CD4-positive, CD25-positive, alpha-beta regulatory T cell (primary cell): ENCODE data around the gene VENTX. TPM values are rescaled to one million over a fixed set of nuclear protein-coding genes. Genes with fewer than 3 reads are reported as not detected.

Experiments used
- ATAC-seq, 2 donors: fragments of 150-1000 bp; cut with Tn5 transposase; one replicate each; pipeline ENCODE4 v1.10.0; 2021; ENCODE audit warnings: low read depth in 2 of 2, moderate number of reproducible peaks in 2 of 2, moderate library complexity in 1 of 2
- DNase-seq, 3 donors: peaks; one replicate each; pipeline versions ENCODE4 v3.0.0 to v3.0.0-alpha.2; 2012 to 2022; ENCODE audit warnings: mixed read lengths in 1 of 3
- H3K27ac ChIP-seq: one replicate; pipeline ENCODE4 v1.7.0; 2013; ENCODE audit warnings: mild to moderate bottlenecking, low read length; ENCODE audit not compliant: insufficient read depth, poor library complexity, severe bottlenecking
- H3K27me3 ChIP-seq: one replicate; pipeline ENCODE4 v1.7.0; 2013; ENCODE audit warnings: low read length; ENCODE audit not compliant: control insufficient read depth, insufficient read depth
- H3K36me3 ChIP-seq: one replicate; pipeline ENCODE4 v1.7.0; 2013; ENCODE audit warnings: mild to moderate bottlenecking, low read length, moderate library complexity; ENCODE audit not compliant: control insufficient read depth, insufficient read depth
- H3K4me1 ChIP-seq: 2 replicates; pipeline ENCODE4 v1.7.0; 2013; ENCODE audit warnings: mild to moderate bottlenecking, low read length; ENCODE audit not compliant: insufficient read depth, control insufficient read depth, poor library complexity, severe bottlenecking
- H3K4me3 ChIP-seq: one replicate; pipeline ENCODE4 v1.7.0; 2013; ENCODE audit warnings: low read depth, mild to moderate bottlenecking, low read length, moderate library complexity
- H3K9me3 ChIP-seq, 2 experiments: 1 replicate in 1 of 2; 2 replicates in 1 of 2; pipeline ENCODE4 v1.7.0; 2013; ENCODE audit warnings: low read length in 2 of 2, mild to moderate bottlenecking in 1 of 2, moderate library complexity in 1 of 2; ENCODE audit not compliant: control insufficient read depth in 2 of 2
- H3K27ac Mint-ChIP-seq, 3 donors: one replicate each; pipeline ENCODE4 v1.8.0; 2020 to 2022; ENCODE audit warnings: mild to moderate bottlenecking in 3 of 3, mixed read lengths in 3 of 3, moderate library complexity in 2 of 3
- H3K27me3 Mint-ChIP-seq: one replicate; pipeline ENCODE4 v1.8.0; 2022; ENCODE audit warnings: mild to moderate bottlenecking, mixed read lengths
- H3K36me3 Mint-ChIP-seq: one replicate; pipeline ENCODE4 v1.8.0; 2020; ENCODE audit warnings: mixed read lengths
- H3K4me1 Mint-ChIP-seq, 4 donors: one replicate each; pipeline ENCODE4 v1.8.0; 2020 to 2022; ENCODE audit warnings: mixed read lengths in 4 of 4, mild to moderate bottlenecking in 1 of 4
- H3K4me3 Mint-ChIP-seq, 4 donors: one replicate each; pipeline ENCODE4 v1.8.0; 2020 to 2022; ENCODE audit warnings: mild to moderate bottlenecking in 4 of 4, mixed read lengths in 4 of 4, moderate library complexity in 3 of 4
- H3K9me3 Mint-ChIP-seq, 7 donors: one replicate each; pipeline ENCODE4 v1.8.0; 2020 to 2022; ENCODE audit warnings: mixed read lengths in 7 of 7, mild to moderate bottlenecking in 3 of 7, moderate library complexity in 2 of 7
- polyA plus RNA-seq, 4 donors: library from polyadenylated mRNA; unstranded; fragments of 300-500 nt; fragmentation: Illumina TruSeq; gene quantifications; one replicate each; pipeline ENCODE4 v1.2.3, GENCODE V29; 2021
- total RNA-seq: library from RNA; stranded (reverse); gene quantifications from one replicate; pipeline ENCODE4 v1.2.3, GENCODE V29; 2022

Gene VENTX
- not detected for total RNA-seq
- polyA plus RNA-seq: not detected

DNA sequence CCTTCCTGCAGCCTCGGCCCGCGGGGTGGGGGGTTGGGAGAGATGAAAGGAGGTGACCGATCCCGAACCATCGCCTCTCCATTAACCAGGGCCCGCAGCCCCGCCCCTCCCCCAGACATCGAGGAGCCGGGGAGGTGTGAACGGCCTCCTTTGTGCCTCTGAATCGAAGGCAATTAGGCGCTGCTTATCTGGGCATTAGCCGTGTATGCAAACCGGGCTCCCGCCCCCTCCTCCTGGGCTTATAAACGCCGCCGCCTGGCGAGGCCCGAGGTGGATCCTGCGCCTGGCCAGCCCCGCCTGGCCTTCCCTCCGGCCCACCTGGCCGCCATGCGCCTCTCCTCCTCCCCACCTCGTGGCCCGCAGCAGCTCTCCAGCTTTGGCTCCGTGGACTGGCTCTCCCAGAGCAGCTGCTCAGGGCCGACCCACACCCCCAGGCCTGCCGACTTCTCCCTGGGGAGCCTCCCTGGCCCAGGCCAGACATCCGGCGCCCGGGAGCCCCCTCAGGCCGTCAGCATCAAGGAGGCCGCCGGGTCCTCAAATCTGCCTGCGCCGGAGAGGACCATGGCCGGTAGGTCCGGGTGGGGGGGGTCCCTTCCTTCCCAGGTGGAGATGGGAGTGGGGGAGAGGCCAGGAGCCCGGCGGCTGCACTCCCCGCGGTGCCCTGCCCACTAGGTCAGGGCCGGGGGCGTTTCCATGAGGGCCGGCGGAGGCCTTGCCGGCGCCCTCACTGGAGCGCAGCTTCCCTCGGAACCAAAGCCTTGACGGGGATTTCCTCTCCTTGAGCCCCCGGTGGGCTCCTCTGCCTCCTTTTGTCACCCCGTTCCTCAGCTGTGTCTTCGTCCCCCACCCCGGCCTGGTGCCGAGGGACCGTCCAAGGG lies at the start of gene VENTX:
TSS of gene VENTX (plus strand) at position 268 of the 878 bp plus-strand sequence. CDS start at position 328, 60 bp downstream.
- Mint-ChIP-seq H3K27ac (no peak within 1 kb of the TSS), H3K4me3 (peak within 1 kb of the TSS in 2 of 4 donors; percentile 51 to 54), H3K9me3 (no peaks in the 10 kb centered on the region), H3K36me3 (no peaks in the 10 kb centered on the region), H3K27me3 (peaks cover 65% of the 10 kb centered on the region), H3K4me1 (peaks cover 0 to 29% (median 5%) of the 10 kb centered on the region in 4 donors)
- no peak within 1 kb of the TSS for H3K27ac ChIP-seq
- ATAC-seq: no peak
- H3K27me3 ChIP-seq: peaks cover 5% of the 10 kb centered on the region
- H3K4me3 ChIP-seq: no peak within 1 kb of the TSS
- no peaks in the 10 kb centered on the region for H3K9me3 ChIP-seq
- DNase-seq: no peak
- no peaks in the 10 kb centered on the region for H3K36me3 ChIP-seq
- peaks cover 40% of the 10 kb centered on the region for H3K4me1 ChIP-seq

GRCh38 chr10:133187906-133188681 lies 49.6 kb upstream of the VENTX start:
- H3K4me1 Mint-ChIP-seq: no peaks in the 10 kb centered on the region

DNA sequence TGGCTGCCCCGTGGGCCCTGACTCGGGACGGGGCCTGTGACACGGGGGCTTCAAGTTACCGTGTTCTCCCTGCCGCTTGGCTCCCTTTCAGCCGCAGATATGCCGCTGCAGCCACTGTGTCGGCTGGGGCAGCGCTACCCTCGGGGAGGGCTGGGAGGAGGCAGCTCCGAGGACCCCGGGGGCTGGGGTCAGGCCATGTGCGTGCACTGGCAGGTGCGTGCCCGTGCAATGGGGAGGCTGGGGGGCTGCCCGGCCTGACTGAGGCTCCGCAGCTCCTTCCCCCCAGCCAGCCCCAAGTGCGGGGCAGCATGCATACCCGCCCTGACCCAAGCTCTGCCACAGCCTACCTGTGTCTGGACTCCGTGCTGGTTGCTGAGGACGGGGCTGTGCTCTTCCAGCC lies 48.4 kb upstream of the VENTX start:
- Mint-ChIP-seq H3K36me3 (no peaks in the 10 kb centered on the region), H3K27ac (no peak overlapping the region), H3K9me3 (peaks cover 0 to 6% (median 3%) of the 10 kb centered on the region in 7 donors), H3K4me3 (no peak overlapping the region), H3K4me1 (no peaks in the 10 kb centered on the region), H3K27me3 (no peaks in the 10 kb centered on the region)
- no peak for ATAC-seq
- Histone ChIP-seq H3K27me3 (no peaks in the 10 kb centered on the region), H3K4me1 (no peaks in the 10 kb centered on the region), H3K4me3 (no peak overlapping the region), H3K36me3 (no peaks in the 10 kb centered on the region), H3K27ac (no peak overlapping the region), H3K9me3 (peaks cover 0 to 3% of the 10 kb centered on the region in 2 experiments)
- DNase-seq: no peak

More at GRCh38 chr10:133187906-133188681, 49.6 kb upstream of the VENTX start:
- DNase-seq (no peak), ATAC-seq (no peak)
- no peaks in the 10 kb centered on the region for H3K27me3 Mint-ChIP-seq
- no peaks in the 10 kb centered on the region for H3K9me3 ChIP-seq
- no peak overlapping the region for H3K27ac ChIP-seq
- H3K36me3 ChIP-seq: no peaks in the 10 kb centered on the region
- no peaks in the 10 kb centered on the region for H3K36me3 Mint-ChIP-seq
- H3K4me1 ChIP-seq: no peaks in the 10 kb centered on the region
- no peak overlapping the region for H3K4me3 ChIP-seq
- H3K4me3 Mint-ChIP-seq: no peak overlapping the region
- no peaks in the 10 kb centered on the region for H3K27me3 ChIP-seq
- H3K27ac Mint-ChIP-seq: no peak overlapping the region
- H3K9me3 Mint-ChIP-seq: peaks cover 0 to 3% (median 0%) of the 10 kb centered on the region in 7 donors

- ATAC-seq: no peak
- H3K27ac ChIP-seq: no peak overlapping the region
- H3K9me3 Mint-ChIP-seq: peaks cover 0 to 6% (median 3%) of the 10 kb centered on the region in 7 donors
- no peaks in the 10 kb centered on the region for H3K4me1 Mint-ChIP-seq
- no peaks in the 10 kb centered on the region for H3K36me3 Mint-ChIP-seq
- no peaks in the 10 kb centered on the region for H3K27me3 Mint-ChIP-seq
- no peak overlapping the region for H3K4me3 Mint-ChIP-seq
- H3K4me3 ChIP-seq: no peak overlapping the region
- H3K36me3 ChIP-seq: no peaks in the 10 kb centered on the region
- H3K4me1 ChIP-seq: no peaks in the 10 kb centered on the region
- peaks cover 0 to 3% of the 10 kb centered on the region in 2 experiments for H3K9me3 ChIP-seq
- DNase-seq: no peak
- H3K27me3 ChIP-seq: no peaks in the 10 kb centered on the region
- H3K27ac Mint-ChIP-seq: no peak overlapping the region
Observed at GRCh38 chr10:133189726-133190125, 47.9 kb upstream of the VENTX start.

DNA sequence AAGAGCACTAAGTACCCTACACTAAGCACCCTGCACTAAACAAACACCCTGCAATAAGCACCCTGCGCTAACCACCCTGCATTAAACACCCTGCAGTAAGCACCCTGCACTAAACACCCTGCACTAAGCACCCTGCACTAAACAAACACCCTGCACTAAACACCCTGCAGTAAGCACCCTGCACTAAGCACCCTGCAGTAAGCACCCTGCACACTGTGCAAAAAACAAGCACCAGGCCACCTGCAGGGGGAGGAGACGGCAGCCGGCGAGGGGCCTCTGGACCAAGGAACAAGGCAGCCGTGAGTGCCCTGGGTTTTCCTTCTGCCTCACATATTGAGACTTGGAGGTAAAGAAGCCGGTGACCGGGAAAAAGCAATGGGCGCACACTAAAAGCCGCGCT lies 47.4 kb upstream of the VENTX start:
- no peaks in the 10 kb centered on the region for H3K36me3 ChIP-seq
- Mint-ChIP-seq H3K27me3 (no peaks in the 10 kb centered on the region), H3K4me3 (no peak overlapping the region), H3K9me3 (peaks cover 0 to 7% (median 2%) of the 10 kb centered on the region in 7 donors), H3K36me3 (no peaks in the 10 kb centered on the region), H3K27ac (no peak overlapping the region), H3K4me1 (no peaks in the 10 kb centered on the region)
- H3K27me3 ChIP-seq: no peaks in the 10 kb centered on the region
- H3K4me3 ChIP-seq: no peak overlapping the region
- H3K27ac ChIP-seq: no peak overlapping the region
- no peaks in the 10 kb centered on the region for H3K4me1 ChIP-seq
- DNase-seq: no peak
- peaks cover 0 to 3% of the 10 kb centered on the region in 2 experiments for H3K9me3 ChIP-seq
- ATAC-seq: no peak

DNA sequence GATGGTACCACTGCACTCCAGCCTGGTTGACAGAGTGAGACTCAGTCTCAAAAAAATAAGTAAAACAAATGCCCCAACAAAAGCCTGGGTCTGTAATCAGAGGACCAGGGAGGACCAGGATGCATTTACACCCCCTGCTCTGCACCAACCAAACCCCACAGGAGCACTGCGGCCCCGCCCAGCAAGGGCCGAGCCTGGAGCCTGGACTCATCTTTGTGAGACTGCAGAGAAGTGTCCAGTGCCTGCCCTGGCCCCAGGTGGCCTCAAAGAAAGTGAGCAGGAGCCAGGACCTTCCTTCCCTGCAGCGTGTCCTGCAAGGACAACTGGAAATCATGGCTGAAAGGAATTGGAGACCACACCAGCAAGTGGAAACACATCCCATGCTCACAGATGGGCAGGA lies 46.0 kb upstream of the VENTX start:
- no peak overlapping the region for H3K4me3 ChIP-seq
- no peaks in the 10 kb centered on the region for H3K4me1 ChIP-seq
- no peak overlapping the region for H3K27ac Mint-ChIP-seq
- no peaks in the 10 kb centered on the region for H3K36me3 ChIP-seq
- peaks cover 0 to 3% of the 10 kb centered on the region in 2 experiments for H3K9me3 ChIP-seq
- no peak for DNase-seq
- no peaks in the 10 kb centered on the region for H3K27me3 Mint-ChIP-seq
- no peaks in the 10 kb centered on the region for H3K36me3 Mint-ChIP-seq
- no peak overlapping the region for H3K4me3 Mint-ChIP-seq
- no peaks in the 10 kb centered on the region for H3K4me1 Mint-ChIP-seq
- no peak overlapping the region for H3K27ac ChIP-seq
- peaks cover 0 to 7% (median 2%) of the 10 kb centered on the region in 7 donors for H3K9me3 Mint-ChIP-seq
- no peak for ATAC-seq
- no peaks in the 10 kb centered on the region for H3K27me3 ChIP-seq

GRCh38 chr10:133194151-133194550 lies 43.5 kb upstream of the VENTX start:
- Histone ChIP-seq H3K27ac (no peak overlapping the region), H3K4me3 (no peak overlapping the region), H3K4me1 (no peaks in the 10 kb centered on the region), H3K27me3 (no peaks in the 10 kb centered on the region), H3K36me3 (no peaks in the 10 kb centered on the region), H3K9me3 (peaks cover 0 to 3% of the 10 kb centered on the region in 2 experiments)
- H3K4me1 Mint-ChIP-seq: no peaks in the 10 kb centered on the region
- H3K36me3 Mint-ChIP-seq: no peaks in the 10 kb centered on the region
- H3K4me3 Mint-ChIP-seq: no peak overlapping the region
- ATAC-seq (no peak), DNase-seq (no peak)
- H3K27ac Mint-ChIP-seq: no peak overlapping the region
- H3K9me3 Mint-ChIP-seq: peaks cover 0 to 7% (median 2%) of the 10 kb centered on the region in 7 donors
- no peaks in the 10 kb centered on the region for H3K27me3 Mint-ChIP-seq
